ENCODE results near the gene DUSP6.

Gene DUSP6

DNA sequence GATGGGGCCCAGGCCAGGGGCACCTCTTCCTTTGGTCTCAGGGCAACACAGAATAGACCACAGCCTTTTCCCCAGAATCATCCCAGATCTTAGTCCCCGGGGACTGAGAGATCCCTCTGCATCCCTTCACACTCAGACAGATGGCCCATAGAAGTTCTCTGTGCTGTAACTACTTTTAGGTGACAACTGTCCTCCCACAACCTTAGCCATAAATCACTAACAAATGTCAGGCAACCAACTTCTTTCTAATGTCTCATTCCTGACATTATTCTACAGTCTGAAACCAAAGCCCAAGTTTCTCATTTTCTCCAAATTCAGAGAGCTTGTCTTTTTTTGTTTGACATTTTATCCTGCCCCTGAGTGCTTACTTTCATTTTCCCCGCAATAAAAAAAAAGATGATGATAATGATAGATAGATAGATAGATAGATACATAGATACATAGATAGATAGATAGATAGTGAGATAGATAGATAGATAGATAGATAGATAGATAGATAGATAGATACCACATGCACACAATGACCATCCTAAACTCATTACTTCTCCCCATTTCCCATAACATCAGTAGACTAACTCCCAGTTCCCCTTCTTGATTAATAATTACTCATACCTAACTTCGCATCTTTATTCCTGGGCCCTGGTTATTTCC lies 28.6 kb downstream of the DUSP6 start:
- H3K36me3 Mint-ChIP-seq, result no peaks in the 10 kb centered on the region
- CTCF ChIA-PET, result no interaction called here
- H3K27me3 Mint-ChIP-seq, result peaks cover 8% of the 10 kb centered on the region
- H3K4me1 Mint-ChIP-seq, result peaks cover 12% of the 10 kb centered on the region
- H3K27ac Mint-ChIP-seq, result no peak overlapping the region
- H3K9me3 Mint-ChIP-seq, result no peaks in the 10 kb centered on the region
- H3K4me3 Mint-ChIP-seq, result no peak overlapping the region
- DNase-seq, result no peak

DNA sequence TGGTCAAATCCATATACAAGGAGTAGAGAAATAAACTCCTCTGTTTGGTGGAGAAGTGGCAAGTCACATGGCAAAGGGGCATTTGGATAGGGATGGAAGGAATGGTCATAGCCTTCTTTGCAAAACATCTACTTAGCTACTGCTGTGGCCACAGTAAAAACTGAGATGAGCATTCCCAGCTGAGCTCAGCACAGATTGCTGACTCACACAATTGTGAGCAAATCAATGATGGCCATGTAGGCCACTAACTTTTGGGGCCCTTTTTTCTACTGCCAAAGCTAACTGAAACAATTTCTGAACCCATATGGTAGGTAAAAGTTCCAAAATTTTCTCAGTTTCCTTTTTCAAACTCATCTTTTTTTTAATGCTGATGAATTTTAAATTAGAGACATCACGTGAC lies 31.6 kb downstream of the DUSP6 start:
- H3K4me3 Mint-ChIP-seq, result no peak overlapping the region
- H3K36me3 Mint-ChIP-seq, result no peaks in the 10 kb centered on the region
- no peak for DNase-seq
- H3K9me3 Mint-ChIP-seq, result no peaks in the 10 kb centered on the region
- no peak overlapping the region for H3K27ac Mint-ChIP-seq
- CTCF ChIA-PET, result no interaction called here
- H3K27me3 Mint-ChIP-seq, result peaks cover 6% of the 10 kb centered on the region
- H3K4me1 Mint-ChIP-seq, result peaks cover 5% of the 10 kb centered on the region

DNA sequence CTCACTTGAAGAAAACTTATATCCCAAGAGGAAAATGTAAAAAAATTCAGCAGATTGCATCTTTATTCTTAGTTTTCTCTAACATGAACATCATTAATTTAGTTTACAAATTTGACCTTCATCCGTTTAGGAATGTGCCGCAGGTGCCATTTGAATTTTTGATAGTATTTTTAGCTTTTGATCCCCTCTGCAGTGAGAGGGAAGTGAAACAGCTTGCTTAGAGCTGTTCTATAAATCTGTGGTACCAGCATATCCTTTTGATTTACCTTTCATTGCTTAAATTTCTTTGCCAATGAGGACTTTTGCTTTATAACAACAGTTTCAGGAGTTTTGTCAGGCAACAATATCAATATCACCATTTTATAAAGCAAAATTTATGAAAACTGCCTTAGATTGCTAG lies 32.7 kb downstream of the DUSP6 start:
- DNase-seq, result no peak
- no peaks in the 10 kb centered on the region for H3K36me3 Mint-ChIP-seq
- peaks cover 6% of the 10 kb centered on the region for H3K27me3 Mint-ChIP-seq
- no peak overlapping the region for H3K27ac Mint-ChIP-seq
- H3K9me3 Mint-ChIP-seq, result no peaks in the 10 kb centered on the region
- H3K4me1 Mint-ChIP-seq, result peaks cover 5% of the 10 kb centered on the region
- CTCF ChIA-PET, result no interaction called here
- no peak overlapping the region for H3K4me3 Mint-ChIP-seq

DNA sequence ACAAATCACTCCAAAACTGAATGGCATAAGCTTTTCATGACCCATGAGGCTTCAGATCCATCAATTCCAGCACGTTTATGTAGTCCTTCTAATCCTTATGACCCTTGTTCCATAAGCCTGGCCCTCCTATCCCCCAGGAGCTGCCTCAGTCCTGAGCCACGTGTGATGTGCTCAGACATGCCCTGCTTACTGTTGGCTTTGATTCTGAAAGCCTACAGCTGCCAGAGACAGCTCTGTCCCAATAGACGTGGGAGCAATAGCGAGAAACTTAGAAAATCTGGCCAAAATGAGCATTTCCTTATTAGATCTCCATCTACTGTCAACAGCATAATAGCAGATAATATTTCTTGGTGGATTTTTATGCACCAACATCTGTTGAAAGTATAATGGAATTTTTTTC lies 33.2 kb downstream of the DUSP6 start:
- no peak for DNase-seq
- CTCF ChIA-PET, result no interaction called here
- no peak overlapping the region for H3K27ac Mint-ChIP-seq
- H3K9me3 Mint-ChIP-seq, result no peaks in the 10 kb centered on the region
- peaks cover 6% of the 10 kb centered on the region for H3K27me3 Mint-ChIP-seq
- no peaks in the 10 kb centered on the region for H3K36me3 Mint-ChIP-seq
- H3K4me3 Mint-ChIP-seq, result no peak overlapping the region
- peaks cover 7% of the 10 kb centered on the region for H3K4me1 Mint-ChIP-seq

DNA sequence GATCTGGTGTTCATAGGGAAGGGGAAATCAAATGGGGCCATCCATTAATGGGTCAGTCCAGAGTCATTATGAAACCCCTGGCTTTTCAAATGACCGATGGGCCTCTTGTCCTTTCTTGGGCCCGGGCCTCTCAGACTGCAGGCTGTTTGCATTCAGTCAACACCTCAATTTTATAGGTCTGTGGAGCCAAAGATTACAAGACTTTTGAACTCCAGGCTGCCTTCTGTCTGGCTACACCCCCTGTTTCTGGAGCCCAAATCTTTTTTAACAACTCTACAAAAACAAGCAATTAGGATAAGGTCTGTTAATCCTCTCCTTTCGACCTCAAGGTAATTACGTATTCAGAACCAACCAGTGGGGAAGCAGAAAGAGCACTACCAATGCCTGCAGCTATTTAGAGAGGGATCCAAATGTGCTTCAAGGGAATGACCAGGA lies 35.6 kb downstream of the DUSP6 start:
- CTCF ChIA-PET, result no interaction called here
- no peak overlapping the region for H3K27ac Mint-ChIP-seq

DNA sequence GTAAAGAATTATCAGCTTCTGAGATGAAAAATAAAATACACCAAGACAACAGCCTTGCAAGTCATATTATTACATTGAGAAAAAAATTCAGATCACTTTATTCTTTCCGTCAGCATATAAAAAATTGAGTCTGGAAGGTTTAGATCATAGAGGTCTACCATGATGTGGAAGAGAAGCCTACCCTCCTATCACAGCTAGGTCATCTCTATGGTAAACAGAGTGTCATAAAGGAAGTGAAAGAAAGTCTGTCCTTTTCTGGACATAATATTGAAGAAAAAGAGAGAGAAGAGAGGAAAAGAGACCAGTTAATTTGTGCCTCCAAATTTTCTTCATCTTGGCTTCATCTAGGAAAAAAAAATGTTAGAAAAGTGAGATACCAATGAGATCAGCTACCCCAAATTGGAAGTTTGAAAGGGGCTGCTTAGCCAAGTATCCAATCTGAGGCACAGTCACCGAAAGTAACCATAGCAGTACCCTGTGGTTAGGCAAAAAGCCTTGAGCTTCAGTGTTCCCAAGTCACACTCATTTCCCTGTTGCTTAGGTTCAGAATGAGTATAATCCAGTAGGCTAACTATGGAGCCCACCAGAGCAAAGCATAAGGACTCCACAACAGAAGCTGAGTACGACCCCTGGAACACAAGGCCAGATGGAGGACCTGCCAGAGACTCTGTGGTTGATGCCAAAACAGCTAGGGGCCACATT lies 38.1 kb downstream of the DUSP6 start:
- Mint-ChIP-seq H3K27me3 (no peaks in the 10 kb centered on the region), H3K4me1 (peaks cover 16% of the 10 kb centered on the region), H3K9me3 (no peaks in the 10 kb centered on the region), H3K4me3 (no peak overlapping the region), H3K36me3 (no peaks in the 10 kb centered on the region), H3K27ac (no peak overlapping the region)
- no peak for DNase-seq
- CTCF ChIA-PET, result no interaction called here

More for the DNA sequence above, 35.6 kb downstream of the DUSP6 start:
- Mint-ChIP-seq H3K27me3 (no peaks in the 10 kb centered on the region), H3K36me3 (no peaks in the 10 kb centered on the region), H3K9me3 (no peaks in the 10 kb centered on the region), H3K4me1 (peaks cover 9% of the 10 kb centered on the region), H3K4me3 (no peak overlapping the region)
- no peak for DNase-seq

DNA sequence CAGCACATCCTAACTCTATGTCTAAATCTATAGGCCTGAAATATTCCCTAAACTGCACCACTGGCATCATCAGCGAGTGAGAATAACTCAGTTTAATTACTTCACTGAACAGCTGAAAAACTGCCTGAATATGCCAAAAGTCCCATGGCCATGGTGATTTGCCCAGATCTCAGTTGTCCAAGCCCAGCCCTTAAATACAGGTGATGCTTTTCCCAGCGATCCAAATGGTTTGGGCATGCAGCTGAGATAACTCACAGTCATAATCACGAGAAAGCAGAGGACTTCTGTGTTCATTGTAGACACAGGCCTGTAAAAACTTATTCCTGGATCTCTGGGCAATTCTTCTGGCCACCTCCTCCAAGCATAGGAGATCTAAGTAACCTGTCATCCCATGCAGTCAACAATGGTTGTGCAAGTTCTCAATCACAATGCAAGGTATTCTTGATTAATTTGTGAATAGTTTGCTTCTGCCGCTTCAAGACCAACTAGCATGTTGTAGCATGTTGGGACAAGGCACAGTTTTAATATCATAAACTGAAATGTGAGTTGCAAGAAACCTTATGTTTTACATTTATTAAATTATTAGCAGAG lies 40.5 kb downstream of the DUSP6 start:
- Mint-ChIP-seq H3K9me3 (peaks cover 5% of the 10 kb centered on the region), H3K36me3 (peaks cover 4% of the 10 kb centered on the region), H3K27ac (no peak overlapping the region), H3K4me3 (no peak overlapping the region), H3K4me1 (peaks cover 35% of the 10 kb centered on the region), H3K27me3 (no peaks in the 10 kb centered on the region)
- CTCF ChIA-PET, result no interaction called here
- DNase-seq, result no peak

DNA sequence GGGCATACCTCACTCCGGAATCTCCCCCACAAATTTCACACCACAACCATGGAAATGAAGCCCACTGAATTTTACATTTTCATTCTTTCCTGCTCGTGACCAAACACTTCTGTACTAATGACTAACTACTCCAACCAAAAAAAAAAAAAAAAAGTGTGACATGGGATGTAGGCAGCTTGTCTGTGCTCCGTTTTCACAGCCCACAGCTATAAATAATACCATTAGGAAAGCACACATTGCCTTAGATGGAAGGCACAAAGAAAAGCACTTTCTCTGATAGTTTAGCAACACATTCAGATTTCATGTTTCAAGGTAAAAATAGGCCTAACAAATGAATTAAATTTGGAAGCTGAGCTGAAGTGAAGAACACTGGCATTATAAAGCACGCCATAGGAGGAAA lies 42.5 kb downstream of the DUSP6 start:
- Mint-ChIP-seq H3K36me3 (peaks cover 4% of the 10 kb centered on the region), H3K27ac (no peak overlapping the region), H3K9me3 (peaks cover 5% of the 10 kb centered on the region), H3K4me3 (no peak overlapping the region), H3K27me3 (no peaks in the 10 kb centered on the region), H3K4me1 (peaks cover 34% of the 10 kb centered on the region)
- CTCF ChIA-PET, result no interaction called here
- DNase-seq, result no peak

DNA sequence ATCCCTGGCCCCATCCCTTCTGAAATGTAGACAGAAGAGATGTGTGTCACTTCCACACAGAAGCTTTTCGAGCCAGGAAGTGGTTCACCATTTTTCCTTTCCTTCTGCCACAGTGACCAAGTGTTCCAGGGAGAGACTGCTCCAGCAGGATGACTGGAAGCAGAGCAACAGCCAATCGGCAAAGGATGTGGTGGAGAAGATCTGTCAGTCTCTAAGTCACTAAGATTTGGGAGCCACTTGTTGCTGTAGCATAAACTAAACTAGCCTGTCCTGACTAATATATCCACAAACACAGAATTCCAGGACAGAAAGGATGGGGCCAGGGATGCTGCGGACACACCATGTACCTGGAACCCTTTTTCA lies 42.9 kb downstream of the DUSP6 start:
- Mint-ChIP-seq H3K36me3 (peaks cover 4% of the 10 kb centered on the region), H3K4me3 (no peak overlapping the region), H3K9me3 (peaks cover 5% of the 10 kb centered on the region), H3K27ac (no peak overlapping the region), H3K27me3 (no peaks in the 10 kb centered on the region), H3K4me1 (peaks cover 34% of the 10 kb centered on the region)
- DNase-seq, result no peak
- CTCF ChIA-PET, result no interaction called here

DNA sequence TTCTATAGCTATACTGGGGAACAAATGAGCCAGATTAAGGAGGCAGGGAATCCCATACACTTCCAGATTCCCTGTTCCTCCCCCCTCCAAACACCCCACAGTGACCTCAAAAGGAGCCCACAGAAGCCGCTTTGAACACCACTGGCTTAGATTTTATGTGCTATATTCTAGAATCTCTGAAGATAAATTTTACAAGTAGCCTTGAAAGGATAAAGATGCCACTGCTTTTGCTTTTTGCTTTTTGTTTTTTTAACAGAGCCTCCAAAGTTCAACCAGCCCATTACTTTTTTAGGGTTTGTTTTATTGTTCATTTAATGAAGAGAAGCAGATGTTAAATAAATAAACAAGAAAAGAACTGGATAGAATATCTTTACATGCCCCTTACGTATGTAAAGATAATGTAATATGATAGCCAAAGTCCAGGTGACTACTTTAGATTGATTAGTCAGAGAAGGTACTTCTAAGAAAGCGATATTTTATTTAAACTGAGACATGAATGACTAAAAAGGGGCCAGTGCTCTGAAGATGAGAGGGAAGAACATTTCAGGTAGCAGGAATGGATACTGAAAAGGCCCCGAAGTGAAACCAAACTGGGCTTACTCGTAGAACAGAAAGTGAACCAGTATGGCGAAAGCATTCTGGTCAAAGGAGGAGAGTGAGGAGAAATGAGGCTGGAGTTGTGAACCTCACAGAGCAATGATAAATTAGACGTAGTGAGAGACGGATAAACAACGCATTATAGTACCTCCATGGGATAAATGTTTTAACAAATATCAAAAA lies 44.6 kb downstream of the DUSP6 start:
- Mint-ChIP-seq H3K27ac (peak overlapping the region; percentile 70), H3K4me1 (peaks cover 30% of the 10 kb centered on the region)
- CTCF ChIA-PET, result no interaction called here

DNA sequence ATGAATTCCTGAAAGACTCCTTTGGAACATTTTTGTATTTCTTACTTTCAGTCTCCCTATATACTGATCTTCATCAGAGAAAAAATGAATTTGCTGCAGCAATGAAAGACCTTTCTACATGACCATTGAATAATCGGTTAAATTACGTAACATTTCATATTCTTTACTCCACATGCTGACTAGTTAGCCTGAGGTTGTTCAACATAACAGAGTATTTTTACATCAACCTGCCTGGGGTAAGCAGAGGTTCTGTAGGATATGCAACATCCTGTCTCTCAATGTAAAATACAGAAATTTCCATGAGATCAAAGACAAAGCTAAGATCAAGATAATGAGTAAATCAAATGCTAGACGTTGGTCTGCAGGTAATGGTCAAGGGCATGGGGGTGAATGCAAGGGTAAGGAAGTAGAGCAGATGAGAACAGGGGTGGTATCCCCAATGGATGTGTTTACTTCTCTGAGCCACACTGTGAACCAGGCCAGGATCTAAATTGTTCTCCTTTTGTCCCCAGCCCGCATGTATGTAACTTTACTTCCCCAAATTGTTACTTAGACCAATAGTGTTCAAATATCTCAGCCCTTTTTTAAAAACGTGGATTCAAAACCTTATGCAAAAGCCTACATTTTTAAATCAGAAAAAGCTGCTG lies 45.4 kb downstream of the DUSP6 start:
- H3K27ac Mint-ChIP-seq, result no peak overlapping the region
- no peak overlapping the region for H3K4me3 Mint-ChIP-seq
- no peak for DNase-seq
- H3K9me3 Mint-ChIP-seq, result peaks cover 5% of the 10 kb centered on the region
- CTCF ChIA-PET, result no interaction called here
- peaks cover 4% of the 10 kb centered on the region for H3K36me3 Mint-ChIP-seq
- no peaks in the 10 kb centered on the region for H3K27me3 Mint-ChIP-seq
- peaks cover 30% of the 10 kb centered on the region for H3K4me1 Mint-ChIP-seq

More for the DNA sequence above, 44.6 kb downstream of the DUSP6 start:
- Mint-ChIP-seq H3K4me3 (no peak overlapping the region), H3K27me3 (no peaks in the 10 kb centered on the region), H3K9me3 (peaks cover 5% of the 10 kb centered on the region), H3K36me3 (peaks cover 4% of the 10 kb centered on the region)
- no peak for DNase-seq

DNA sequence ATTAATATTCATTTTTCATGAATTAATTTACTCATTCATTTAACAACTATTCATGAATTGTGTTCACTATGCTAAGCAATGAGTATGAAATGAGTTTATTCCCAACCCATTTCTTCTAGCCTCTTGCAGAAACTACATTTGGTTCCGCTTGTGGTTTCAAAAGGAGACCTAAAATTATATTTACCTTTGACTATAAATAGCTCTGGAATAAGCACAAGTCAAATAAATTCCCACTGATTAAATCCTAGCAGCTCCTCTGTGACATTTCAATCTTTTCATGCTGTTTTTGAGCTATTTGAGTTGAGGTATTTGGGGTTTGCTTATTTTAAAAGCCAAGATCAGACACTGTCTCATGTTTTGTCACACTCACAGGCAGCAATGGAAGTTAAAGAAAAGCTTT lies 46.9 kb downstream of the DUSP6 start:
- CTCF ChIA-PET, result interaction anchor here (1.5 kb wide), 1 partner anchor 46 kb away, joined by 3 read pairs; no protein-coding TSS in a partner anchor
- H3K4me3 Mint-ChIP-seq, result no peak overlapping the region
- no peaks in the 10 kb centered on the region for H3K27me3 Mint-ChIP-seq
- no peak overlapping the region for H3K27ac Mint-ChIP-seq
- DNase-seq, result no peak
- H3K9me3 Mint-ChIP-seq, result peaks cover 5% of the 10 kb centered on the region
- H3K36me3 Mint-ChIP-seq, result peaks cover 4% of the 10 kb centered on the region
- peaks cover 30% of the 10 kb centered on the region for H3K4me1 Mint-ChIP-seq

DNA sequence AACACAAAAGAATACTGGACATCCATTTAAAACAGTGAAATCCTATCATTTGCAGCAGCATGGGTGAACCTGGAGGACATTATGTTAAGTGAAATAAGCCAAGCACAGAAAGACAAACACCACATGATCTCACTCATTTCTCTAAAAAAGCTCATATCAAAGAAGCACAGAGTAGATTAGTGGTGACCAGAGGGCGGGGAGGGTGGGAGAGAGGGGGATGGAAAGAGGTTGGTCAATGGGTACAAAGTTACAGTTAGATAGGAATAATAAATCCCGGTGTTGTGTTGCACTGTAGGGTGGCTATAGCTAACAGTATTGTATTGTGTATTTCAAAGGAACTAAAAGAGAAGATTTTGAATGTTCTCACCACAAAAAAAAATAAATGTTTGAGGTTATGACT lies 52.4 kb downstream of the DUSP6 start:
- no peak for DNase-seq
- H3K27ac Mint-ChIP-seq, result no peak overlapping the region

DNA sequence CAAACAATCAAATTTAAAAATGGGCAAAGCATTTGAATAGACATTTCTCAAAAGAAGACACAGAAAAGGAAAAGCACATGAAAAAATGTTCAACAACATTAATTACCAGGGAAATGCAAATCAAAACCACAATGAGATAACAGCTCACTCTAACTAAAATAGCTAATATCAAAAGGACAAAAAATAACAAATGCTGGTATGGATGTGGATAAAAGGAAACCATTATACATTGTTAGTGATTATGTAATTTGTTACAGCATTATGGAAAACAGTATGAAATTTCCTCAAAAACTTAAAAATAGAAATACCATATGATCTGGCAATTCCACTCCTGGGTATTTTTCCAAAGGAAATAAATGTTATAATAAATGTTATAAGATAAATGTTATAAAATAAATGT lies 52.9 kb downstream of the DUSP6 start:
- no peaks in the 10 kb centered on the region for H3K4me1 Mint-ChIP-seq
- no peaks in the 10 kb centered on the region for H3K9me3 Mint-ChIP-seq
- DNase-seq, result no peak
- H3K36me3 Mint-ChIP-seq, result peaks cover 4% of the 10 kb centered on the region
- H3K4me3 Mint-ChIP-seq, result no peak overlapping the region
- CTCF ChIA-PET, result no interaction called here
- peaks cover 4% of the 10 kb centered on the region for H3K27me3 Mint-ChIP-seq
- no peak overlapping the region for H3K27ac Mint-ChIP-seq

More for the DNA sequence above, 52.4 kb downstream of the DUSP6 start:
- Mint-ChIP-seq H3K27me3 (peaks cover 4% of the 10 kb centered on the region), H3K9me3 (no peaks in the 10 kb centered on the region), H3K4me1 (no peaks in the 10 kb centered on the region), H3K4me3 (no peak overlapping the region), H3K36me3 (peaks cover 4% of the 10 kb centered on the region)
- CTCF ChIA-PET, result interaction anchor here (0.5 kb wide), 1 partner anchor 40 kb away, joined by 3 read pairs; no protein-coding TSS in a partner anchor

Data from activated naive CD4-positive, alpha-beta T cell treated with anti-CD3 and anti-CD28 coated beads, Interleukin-2, amount 10 ng/mL, durations not matched to agents 7 days and 5 days (primary cell).